HG03439 (cell line): ENCODE measurements around the gene BRD7.

Experiments used
- ATAC-seq: cut with Tn5 transposase; IDR thresholded peaks from one replicate; pipeline ENCODE4 v1.9.1; 2021; ENCODE audit warnings: mild to moderate bottlenecking, moderate library complexity; ENCODE audit not compliant: unreplicated experiment

The BRD7 gene

DNA sequence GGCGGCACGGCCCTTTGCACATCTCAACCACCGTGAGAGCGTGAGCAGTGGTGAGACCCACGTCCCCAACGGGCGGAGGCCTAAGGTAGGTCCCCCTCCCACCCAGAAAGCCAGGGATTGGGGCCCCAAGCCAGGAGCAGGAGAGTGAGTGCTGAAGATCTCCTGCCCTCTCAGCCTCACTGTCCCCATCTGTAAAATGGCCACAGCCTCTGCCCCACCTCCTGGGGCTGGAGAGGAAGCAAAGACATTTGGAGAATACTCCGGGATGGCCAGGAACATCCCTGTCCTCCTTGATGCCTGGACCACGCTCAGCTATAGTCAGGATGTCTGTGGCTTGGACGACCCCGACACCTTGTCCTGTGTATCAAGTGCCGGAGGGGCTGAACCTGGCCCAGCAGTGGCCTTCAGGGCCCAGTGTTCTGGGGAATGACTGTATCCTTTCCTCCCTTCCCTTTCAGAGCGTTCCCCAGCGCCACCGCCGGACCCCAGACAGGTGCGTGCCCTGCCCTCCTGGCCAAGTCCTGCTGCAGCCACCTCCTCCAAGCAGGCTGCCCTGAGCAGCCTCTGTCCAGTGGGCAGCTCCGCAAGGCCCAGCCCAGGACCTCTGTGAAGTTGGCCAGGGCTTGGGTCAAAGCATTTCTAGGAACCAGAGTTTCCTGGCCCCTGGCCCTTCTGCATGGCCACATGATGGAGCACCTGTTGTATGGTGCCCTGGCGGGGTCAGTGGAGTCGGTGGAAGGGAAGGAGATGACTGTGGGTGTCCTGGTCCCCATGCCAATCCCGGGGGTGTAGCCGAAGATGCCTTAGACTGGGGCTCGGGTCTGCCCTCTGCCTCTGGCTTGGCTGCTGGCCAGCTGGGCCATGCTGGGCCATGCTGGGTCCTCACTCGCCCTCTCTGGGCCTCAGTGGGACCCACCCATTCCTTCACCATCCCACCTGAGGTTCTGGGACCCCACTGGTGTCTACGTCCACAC, 64.0 kb downstream of the BRD7 start:
- ATAC-seq: no peak

DNA sequence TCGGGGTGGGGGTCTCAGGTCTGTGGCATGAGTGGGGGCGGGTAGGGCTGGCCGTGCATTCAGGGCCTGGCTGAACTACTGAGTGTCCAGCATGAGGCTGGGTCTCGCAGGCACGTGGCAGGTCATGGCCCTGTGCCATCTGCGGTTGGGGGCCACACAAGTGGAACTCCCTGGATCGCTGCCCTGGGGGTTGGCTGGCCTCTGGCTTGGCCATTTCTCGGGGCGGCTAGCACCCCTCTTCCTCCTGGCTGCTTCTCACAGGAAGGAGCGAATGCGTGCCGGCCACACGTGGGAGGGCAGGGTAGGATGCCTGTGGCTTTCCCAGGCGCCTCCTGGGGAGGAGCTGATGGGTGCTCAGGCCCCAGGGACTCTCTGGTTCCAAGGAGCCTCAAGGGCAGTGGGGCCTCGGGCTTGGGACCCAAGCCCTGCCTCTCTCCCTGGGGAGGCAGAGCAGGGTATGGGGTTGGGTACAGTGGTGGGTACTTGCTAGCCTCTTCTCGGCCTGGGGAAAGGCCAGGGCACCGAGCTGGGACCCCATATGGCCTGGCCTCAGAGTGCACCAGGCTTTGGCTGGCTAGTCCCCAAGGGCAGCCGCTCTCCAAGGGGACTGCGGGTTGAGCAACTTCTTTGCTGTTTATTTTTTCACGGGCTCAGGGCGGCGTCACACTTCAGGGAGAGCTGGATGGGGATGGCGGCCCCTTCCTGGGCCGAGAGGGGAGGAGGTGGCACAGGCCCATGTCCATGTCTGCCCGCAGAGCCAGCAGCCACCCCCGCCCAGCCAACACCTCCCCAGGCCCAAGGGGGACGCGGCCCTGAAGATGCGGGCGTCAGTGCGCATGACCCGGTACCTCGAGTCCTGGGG, 65.0 kb downstream of the BRD7 start:
- ATAC-seq: no peak

DNA sequence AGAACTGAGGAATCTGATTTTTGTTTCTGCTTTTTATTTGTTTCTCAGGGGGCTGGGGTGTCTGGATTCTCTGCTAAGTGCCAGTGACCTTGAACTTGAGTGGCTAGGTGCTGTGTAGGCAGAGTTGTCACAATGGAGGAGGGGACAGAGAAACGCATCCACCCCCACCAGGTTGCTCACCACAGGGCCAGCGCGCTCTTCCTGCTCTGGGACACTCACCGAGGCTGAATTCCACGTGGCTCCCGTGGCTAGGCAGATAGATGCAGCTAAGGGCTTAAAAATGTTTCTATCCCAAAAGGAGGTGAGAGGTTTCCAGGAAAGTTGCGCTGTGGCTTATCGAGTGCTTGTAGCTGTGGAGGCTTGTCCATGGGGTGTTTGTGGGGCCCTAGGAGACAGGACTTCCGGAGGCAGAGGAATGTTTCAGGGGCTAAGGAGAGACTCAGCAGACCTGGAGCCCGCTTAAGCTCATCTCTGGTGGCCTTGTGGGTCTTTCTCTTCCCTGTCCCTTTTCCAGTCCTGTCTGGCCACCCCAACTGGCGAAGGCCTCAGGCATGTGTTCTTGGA, 65.7 kb downstream of the BRD7 start:
- no peak for ATAC-seq

DNA sequence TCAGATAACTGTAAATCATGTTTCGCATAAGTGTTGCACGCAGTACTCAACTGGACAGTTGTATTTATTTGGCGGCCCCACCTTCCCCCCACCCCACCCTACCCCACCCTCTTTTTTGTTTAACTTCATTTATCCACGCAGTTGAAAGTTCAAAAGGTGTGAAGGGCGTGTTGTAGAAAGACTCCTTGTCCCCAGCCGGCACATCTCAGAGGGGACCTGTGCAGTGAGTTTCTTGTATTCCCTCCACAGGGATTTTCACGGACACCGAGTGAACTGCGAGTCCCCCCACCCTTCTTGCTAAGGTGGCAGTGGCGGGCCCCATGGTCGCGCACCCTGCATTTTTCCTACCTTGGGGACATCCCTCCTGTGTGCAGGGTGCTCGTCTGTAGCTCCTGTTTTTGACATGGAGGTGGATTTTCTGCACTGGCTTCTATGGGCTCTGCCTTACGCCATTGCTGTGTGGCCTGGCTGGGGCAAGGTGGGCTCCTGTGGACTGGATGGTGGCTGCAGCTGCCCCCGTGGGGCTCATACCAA, 66.2 kb downstream of the BRD7 start:
- ATAC-seq: no peak

DNA sequence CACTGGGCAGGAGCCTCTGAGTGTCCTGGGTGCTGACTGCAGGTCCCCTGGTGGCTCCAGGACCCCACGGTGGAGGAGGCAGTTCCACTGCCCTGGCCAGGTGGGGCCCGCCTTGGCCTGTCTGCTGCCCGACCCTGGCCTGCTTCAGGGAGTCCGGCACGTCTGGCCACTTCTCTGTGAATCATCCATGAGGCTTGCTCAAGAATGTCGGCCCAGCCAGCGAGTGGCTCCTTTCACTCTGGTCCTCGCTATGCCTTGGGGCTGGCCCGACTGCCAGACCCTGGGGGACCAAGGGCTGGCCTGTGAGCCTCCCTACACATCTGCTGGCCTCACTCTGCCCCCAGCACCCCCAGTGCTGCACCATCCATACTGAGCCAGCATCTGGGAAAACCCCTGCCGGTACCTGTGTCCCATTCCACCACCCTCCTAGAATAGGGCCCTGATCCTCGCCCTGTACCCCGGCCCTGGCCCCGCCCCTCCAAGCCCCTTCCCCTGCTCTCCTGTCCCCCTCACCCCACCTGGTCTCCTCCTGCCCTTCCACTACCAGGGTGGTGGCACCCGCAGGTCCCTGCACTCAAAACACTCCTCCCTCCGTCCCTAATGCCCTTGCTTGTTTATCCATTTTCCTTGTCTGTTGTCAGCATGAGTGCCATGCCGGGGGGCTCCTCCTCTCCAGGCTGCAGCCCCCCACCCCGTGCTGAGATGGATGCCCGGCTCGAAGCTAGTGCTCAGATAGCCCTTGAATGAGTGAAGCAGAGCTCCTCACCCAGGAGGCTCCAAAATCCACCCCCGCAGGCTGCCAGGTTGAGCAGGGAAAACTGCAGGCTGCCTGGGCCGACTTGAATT, 66.9 kb downstream of the BRD7 start:
- no peak for ATAC-seq

DNA sequence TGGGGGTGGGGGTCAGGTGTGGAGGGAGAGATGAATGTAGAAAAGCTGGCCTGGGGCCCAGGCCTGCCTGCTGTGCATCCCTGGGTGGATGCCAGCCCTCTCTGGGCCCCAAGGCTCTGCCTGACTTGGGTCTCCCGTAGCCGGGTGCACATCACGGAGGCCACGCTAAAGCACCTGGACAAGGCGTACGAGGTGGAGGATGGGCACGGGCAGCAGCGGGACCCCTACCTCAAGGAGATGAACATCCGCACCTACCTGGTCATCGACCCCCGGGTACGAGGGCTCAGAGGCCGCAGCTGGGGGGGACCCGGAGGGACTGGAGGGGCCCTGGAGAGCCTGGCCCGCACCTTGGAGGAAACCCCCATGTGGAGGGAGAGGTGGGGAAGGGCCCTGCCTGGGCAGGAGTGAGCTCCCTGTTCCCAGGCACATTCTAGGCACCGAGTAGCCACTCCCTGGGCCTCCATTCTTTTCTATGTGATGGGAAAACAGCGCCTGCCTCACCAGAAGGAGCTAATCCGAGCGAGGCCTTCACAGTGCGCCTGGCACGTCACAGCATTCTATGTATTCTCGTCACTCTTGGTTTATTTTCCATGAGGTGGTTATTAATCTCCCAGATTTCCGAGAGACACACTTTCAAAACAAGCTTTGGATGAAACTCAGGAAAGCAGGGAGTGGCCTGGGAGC, 67.7 kb downstream of the BRD7 start:
- ATAC-seq: no peak

DNA sequence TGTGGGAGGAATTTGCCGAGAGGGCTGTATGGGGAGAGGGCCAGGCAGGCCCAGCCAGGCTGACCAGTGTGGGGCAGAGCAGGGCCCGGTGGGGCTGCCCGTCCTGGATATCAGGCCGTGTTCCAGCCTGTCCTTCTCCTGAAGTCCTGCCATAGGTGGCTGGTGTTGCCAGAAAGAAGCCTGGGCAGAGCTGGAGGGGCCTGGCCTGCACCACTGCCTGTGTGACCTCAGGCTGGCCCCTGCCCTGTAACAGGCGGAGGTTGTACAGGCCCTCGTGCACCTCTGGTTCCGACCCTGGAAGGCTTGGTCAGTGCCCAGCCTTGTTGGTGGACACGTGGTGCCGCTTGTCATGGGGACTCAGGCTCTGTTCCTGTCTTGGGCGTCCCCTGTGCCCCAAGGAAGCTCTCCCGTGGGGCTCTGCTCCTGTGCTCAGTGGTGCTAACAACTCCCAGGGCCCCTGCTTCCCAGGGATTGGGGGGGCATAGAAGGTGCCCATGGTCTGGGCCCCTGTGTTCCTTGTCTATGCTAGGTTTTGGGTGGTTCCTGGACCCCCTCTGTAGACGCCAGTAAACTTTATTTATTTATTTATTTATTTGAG, 69.2 kb downstream of the BRD7 start:
- no peak for ATAC-seq

DNA sequence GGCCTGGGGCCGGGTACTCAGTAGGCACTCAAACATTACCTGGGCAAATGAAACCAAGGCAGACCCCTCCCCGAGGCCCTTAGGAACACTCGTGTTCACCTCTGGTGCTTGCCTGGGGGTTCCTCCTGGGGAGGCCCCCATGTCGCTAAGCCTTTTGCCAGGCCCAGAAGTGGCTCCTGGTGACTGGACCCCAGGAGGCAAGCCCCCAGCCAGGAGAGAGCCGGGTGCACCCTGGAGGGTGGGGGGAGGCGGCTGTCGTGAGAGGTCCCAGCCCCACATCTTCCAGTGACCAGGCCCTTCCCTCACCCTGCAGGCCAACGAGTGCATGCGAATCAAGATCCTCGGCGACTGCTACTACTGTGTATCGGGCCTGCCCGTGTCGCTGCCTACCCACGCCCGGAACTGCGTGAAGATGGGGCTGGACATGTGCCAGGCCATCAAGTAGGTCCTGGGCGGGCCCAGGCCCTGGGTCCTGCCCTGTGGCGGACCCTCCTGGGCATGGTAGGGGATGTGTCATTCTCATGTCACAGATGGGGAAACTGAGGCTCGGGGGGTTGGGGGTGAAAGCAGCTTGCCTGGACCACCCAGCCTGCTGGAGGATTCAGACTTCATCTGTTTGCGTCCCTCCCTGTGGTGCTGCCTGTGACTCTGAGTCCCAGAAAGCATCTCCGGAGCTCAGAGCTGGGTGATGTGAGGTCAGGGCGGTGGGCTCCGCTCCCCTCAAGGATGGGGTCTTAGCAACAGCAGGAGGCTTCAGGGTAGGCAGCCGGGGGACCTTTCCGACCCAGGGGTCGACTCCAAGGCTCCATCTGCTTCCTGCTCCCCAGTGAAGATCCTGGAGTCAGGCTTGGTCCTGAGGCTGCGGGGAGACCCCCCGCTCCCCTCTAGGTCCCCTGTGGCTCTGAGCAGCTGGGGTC, 69.9 kb downstream of the BRD7 start:
- ATAC-seq: no peak

DNA sequence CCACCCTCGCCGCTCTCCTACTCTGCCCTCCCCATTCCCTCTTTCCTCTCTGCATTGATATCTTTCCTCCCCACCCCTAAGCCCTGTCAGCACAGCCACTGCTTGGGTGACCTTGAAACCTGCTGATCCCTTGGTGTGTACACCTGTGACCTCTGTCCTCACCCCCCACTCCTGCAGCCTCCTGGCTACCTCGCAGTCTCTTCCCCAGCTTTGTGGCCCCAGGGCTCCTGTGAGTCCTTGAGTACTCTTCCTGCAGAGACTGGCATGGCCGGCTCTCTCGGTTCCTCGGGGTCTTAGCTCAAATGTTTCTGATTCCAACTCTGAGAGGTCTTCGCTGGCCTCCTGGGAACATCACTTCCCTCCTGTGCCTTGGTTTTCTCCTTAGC, 70.7 kb downstream of the BRD7 start:
- no peak for ATAC-seq

DNA sequence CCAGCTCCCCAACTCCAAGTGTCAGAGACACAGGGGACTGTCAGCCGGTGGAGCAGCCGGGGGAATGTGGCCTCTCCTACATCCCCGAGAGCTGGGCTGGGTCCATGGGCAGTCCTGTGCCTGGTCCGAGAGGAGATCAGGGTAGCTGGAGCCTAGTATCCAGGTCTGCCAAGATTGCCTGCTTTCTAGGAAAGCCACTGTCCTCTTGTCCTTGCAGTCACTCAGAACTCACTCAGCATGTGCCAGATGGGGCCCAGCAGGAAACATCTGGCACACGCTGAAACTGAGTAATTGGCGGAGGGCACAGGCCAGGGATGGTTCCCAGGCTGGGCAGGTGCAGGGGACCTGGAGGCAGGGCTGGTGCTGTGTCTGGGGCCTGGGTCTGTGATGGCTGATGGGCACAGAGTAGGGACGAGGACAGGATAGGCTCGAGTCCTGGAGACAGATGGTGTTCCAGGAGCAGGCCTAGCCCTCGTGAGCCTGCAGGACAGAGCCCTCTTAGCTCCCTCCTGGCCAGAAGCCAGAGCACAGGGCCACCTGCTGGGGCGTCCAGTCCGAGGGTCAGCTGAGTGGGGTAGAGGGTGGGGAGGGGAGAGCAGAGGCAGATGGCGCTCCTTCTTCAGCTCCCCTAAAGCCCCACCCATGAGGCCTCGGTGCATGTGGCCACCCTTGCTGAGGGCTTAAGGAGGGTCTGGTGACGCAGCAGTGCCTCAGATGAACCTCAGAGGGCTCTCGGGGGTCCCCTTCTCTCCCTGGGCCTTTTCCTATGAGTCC, 71.3 kb downstream of the BRD7 start:
- no peak for ATAC-seq

DNA sequence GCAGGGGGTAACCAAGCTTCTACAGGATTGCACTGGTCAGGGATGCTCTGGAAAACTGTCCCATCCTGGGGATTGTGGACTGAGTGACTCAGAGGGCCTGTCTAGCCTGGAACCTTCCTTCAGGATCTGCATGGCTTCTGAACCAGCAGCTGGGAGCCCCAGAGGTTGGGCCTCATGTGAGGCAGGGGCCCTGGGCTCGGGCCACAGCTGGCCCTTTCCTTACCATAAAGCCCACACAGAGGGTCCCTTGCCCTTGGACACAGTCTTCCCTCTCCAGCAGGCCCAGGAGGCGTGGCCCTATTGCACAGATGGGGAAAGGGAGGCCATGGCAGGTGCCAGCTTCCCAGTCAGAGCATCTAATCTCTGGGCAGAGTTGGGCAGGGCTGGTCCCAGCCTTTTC, 72.0 kb downstream of the BRD7 start:
- no peak for ATAC-seq

DNA sequence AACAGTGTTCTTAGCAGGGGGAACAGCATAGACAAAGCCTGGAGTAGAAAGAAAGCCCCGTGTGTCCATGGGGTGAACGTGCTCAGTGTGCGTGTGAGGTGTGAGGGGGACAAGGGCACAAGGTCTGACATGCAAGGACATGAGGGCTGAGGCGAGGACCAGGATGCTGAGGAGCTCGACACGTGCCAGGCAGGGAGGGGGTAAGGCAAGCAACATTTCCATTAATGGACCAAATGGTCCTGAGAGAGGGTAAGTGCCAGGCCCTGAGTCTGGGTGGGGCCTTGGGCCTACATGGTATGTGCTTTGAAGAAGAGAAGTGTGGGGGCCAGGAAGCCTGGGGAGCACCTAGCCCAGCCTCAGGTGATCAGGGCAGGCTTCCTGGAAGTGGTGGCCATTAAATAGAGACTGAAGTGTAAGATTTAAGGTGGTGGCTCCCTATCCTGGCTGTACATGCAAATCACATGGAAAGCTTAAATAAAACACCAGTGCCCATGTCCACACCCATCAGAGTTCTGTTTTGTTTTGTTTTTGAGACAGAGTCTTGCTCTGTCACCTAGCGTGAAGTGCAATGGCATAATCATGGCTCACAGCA, 73.2 kb downstream of the BRD7 start:
- ATAC-seq: no peak

DNA sequence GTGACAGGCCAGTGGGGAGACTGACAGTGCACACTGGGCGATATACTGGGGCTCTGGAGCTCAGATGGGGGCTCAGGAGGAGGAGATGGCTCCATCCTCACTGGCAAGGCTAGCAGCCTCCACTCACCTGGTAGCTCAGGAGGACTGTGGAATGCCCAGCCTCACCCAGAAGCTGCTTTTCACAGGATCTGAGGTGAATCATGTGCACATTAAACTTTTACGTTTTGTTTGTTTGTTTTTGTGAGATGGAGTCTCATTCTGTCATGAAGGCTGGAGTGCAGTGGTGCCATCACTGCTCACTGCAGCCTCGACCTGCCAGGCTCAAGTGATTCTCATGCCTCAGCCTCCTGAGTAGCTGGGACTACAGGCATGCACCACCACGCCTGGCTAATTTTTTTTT, 73.8 kb downstream of the BRD7 start:
- no peak for ATAC-seq

DNA sequence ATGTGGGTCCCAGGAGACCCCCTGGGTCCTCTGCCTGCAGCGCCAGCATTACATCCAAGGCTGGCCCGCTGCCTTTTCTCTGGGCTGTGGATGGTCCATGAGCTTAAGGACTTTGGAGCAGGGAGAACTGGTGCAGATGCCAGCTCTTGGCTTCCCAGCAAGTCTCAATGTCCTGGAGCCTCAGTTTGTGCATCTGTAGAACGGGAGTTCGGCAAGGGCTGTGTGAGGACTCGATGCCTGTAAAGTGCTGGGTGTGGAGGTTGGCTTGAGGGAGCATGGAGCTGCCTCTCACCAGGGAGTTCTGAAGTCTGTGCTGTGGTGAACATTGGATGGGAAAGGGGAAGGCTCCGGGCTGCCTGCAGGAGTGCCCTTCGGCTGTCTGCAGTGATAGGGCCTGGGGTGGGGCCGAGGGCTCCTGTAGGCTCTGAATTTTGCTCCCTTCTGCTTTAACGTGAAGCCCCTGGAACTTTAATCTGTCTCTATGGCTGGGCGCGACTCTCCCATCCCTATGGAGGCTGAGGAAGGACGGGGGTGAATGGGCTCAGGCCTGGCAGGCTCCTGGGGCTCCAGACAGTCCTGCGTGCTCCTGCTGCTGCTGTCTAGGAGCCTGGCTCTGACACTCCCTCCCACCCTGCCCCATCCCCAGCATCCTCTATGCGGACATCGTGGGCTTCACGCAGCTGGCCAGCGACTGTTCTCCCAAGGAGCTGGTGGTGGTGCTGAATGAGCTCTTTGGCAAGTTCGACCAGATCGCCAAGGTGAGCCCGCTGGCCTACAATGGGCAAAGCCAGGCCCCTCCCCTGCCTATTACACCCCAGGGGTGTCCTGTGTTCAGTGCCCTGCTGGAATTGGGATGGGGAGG, 74.6 kb downstream of the BRD7 start:
- ATAC-seq: no peak

DNA sequence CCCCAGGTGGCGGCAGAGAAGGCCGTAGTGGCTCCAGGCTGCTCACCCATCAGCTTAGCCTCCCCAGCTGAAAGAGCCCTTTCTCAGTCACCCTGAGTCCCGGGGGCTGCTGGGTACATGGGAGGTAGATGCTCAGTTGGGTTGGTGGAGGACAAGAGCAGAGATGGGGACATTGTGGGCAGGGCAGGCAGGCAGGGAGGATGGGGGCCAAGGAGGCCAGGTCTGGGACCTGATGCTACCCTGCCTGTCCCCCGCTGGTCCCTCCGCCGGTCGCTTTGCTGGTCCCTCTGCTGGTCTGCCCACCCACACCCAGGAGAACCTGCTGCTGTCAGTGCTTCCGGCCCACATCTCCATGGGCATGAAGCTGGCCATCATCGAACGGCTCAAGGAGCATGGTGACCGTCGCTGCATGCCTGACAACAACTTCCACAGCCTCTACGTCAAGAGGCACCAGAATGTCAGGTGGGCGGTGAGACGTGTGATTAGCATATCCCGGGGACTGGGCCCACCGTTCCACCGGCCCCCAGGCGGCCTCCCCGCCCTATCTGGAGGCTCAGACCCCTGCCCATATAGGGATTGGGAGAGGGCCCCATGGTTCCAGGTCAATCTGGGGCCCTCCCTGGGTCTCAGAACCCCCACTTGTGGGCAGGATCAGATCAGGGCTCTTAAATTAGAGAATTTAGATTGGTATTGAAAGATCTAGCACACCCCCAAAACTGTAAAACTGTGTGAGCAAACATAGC, 75.6 kb downstream of the BRD7 start:
- no peak for ATAC-seq

DNA sequence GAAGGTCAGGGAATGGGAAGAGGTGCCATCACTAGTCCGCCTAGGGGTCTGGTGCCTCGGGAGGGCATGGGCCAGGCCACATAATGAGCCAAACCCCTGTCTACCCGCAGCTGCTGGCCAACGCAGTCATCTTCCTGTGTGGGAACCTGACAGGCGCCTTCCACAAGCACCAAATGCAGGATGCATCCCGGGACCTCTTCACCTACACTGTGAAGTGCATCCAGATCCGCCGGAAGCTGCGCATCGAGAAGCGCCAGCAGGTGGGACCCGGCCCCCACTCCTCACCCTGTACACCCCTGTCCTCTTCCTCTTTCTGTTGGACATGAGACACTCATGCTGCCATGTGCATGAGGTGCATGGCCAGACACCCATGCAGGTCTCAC, 76.2 kb downstream of the BRD7 start:
- ATAC-seq: no peak
